KMS-11 (cell line): ENCODE results near the gene TSPAN5.
"Not testable (repeated sequence)": the region's sequence is repeated elsewhere in the genome, so short reads cannot be mapped to it uniquely, and the experiment has no call there.

ENCODE experiments used
- H2AFZ ChIP-seq: fragments of 200-600 bp; sonication (generic); 2 replicates; pipeline ENCODE4 v1.6.1; 2016; ENCODE audit warnings: antibody characterized with exemption, mixed run types, low read depth
- H3K27ac ChIP-seq: fragments of 200-600 bp; sonication (generic); 2 replicates; pipeline ENCODE4 v1.6.1; 2016; ENCODE audit warnings: mild to moderate bottlenecking, mixed run types
- H3K27me3 ChIP-seq: fragments of 200-600 bp; sonication (generic); 2 replicates; pipeline ENCODE4 v1.6.1; 2017; ENCODE audit warnings: mild to moderate bottlenecking, low read depth, mixed run types, moderate library complexity; ENCODE audit not compliant: insufficient read depth
- H3K36me3 ChIP-seq: fragments of 200-600 bp; sonication (generic); 2 replicates; pipeline ENCODE4 v1.6.1; 2017; ENCODE audit warnings: mild to moderate bottlenecking, mixed run types; ENCODE audit not compliant: insufficient read depth
- H3K4me1 ChIP-seq: fragments of 200-600 bp; sonication (generic); 2 replicates; pipeline ENCODE4 v1.6.1; 2016; ENCODE audit warnings: mild to moderate bottlenecking, low read depth, mixed run types; ENCODE audit not compliant: poor library complexity, severe bottlenecking
- H3K4me2 ChIP-seq: fragments of 200-600 bp; sonication (generic); 2 replicates; pipeline ENCODE4 v1.7.0; 2016; ENCODE audit warnings: mild to moderate bottlenecking, mixed run types
- H3K4me3 ChIP-seq: fragments of 200-600 bp; sonication (generic); IDR thresholded peaks from 2 replicates; pipeline ENCODE4 v1.6.1; 2017; ENCODE audit warnings: low read depth, low read length, mixed read lengths; ENCODE audit not compliant: insufficient read depth
- H3K79me2 ChIP-seq: fragments of 200-600 bp; sonication (generic); 2 replicates; pipeline ENCODE4 v1.6.1; 2016; ENCODE audit warnings: low read depth, mixed run types; ENCODE audit not compliant: insufficient read depth
- H3K9ac ChIP-seq: fragments of 200-600 bp; sonication (generic); 2 replicates; pipeline ENCODE4 v1.6.1; 2016; ENCODE audit warnings: mild to moderate bottlenecking, mixed run types
- H4K20me1 ChIP-seq: fragments of 200-600 bp; sonication (generic); 2 replicates; pipeline ENCODE4 v1.6.1; 2016; ENCODE audit warnings: mild to moderate bottlenecking, mixed run types; ENCODE audit not compliant: insufficient read depth
- CTCF ChIP-seq: fragments of 200-600 bp; sonication (generic); conservative IDR thresholded peaks from 2 replicates; pipeline ENCODE4 v1.6.1; 2017; ENCODE audit warnings: low read depth, mild to moderate bottlenecking, antibody characterized with exemption, low read length, moderate library complexity, mixed read lengths

TSPAN5 gene

GRCh38 chr4:98536631-98537030 lies 121.8 kb downstream of the TSPAN5 start:
- no peak overlapping the region for H2AFZ ChIP-seq
- H3K27ac ChIP-seq, result no peak overlapping the region
- H3K27me3 ChIP-seq, result no peaks in the 10 kb centered on the region
- H4K20me1 ChIP-seq, result no peaks in the 10 kb centered on the region
- H3K36me3 ChIP-seq, result no peaks in the 10 kb centered on the region
- no peak overlapping the region for H3K9ac ChIP-seq
- TF ChIP-seq CTCF, result no peak
- no peak overlapping the region for H3K4me3 ChIP-seq
- no peaks in the 10 kb centered on the region for H3K4me1 ChIP-seq
- no peak overlapping the region for H3K4me2 ChIP-seq
- H3K79me2 ChIP-seq, result no peaks in the 10 kb centered on the region

GRCh38 chr4:98534146-98534545 lies 124.3 kb downstream of the TSPAN5 start:
- not testable (repeated sequence) for H3K4me2 ChIP-seq, H3K79me2 ChIP-seq, H2AFZ ChIP-seq, H3K36me3 ChIP-seq, H3K4me1 ChIP-seq, H3K9ac ChIP-seq, H3K27me3 ChIP-seq, H4K20me1 ChIP-seq, H3K27ac ChIP-seq, H3K4me3 ChIP-seq

- no peaks in the 10 kb centered on the region for H4K20me1 ChIP-seq
These were observed 127.8 kb downstream of the TSPAN5 start for GRCh38 chr4:98530572-98530971.

GRCh38 chr4:98529970-98530569 lies 128.3 kb downstream of the TSPAN5 start:
- Histone ChIP-seq H3K4me2 (no peak overlapping the region), H3K9ac (no peak overlapping the region), H3K27me3 (no peaks in the 10 kb centered on the region), H3K79me2 (no peaks in the 10 kb centered on the region), H3K4me3 (no peak overlapping the region), H3K27ac (no peak overlapping the region), H4K20me1 (no peaks in the 10 kb centered on the region), H3K4me1 (no peaks in the 10 kb centered on the region), H2AFZ (no peak overlapping the region), H3K36me3 (no peaks in the 10 kb centered on the region)
- TF ChIP-seq CTCF, result no peak

More at GRCh38 chr4:98530572-98530971, 127.8 kb downstream of the TSPAN5 start:
- Histone ChIP-seq H3K27ac (no peak overlapping the region), H3K27me3 (no peaks in the 10 kb centered on the region), H3K79me2 (no peaks in the 10 kb centered on the region), H2AFZ (no peak overlapping the region), H3K4me3 (no peak overlapping the region), H3K36me3 (no peaks in the 10 kb centered on the region), H3K9ac (no peak overlapping the region), H3K4me2 (no peak overlapping the region), H3K4me1 (no peaks in the 10 kb centered on the region)
- no peak for TF ChIP-seq CTCF

- Histone ChIP-seq H3K27ac (no peak overlapping the region), H3K36me3 (no peaks in the 10 kb centered on the region), H3K4me1 (no peaks in the 10 kb centered on the region), H3K27me3 (no peaks in the 10 kb centered on the region), H2AFZ (no peak overlapping the region), H3K79me2 (no peaks in the 10 kb centered on the region), H3K4me2 (no peak overlapping the region), H3K9ac (no peak overlapping the region), H3K4me3 (no peak overlapping the region), H4K20me1 (no peaks in the 10 kb centered on the region)
- TF ChIP-seq CTCF, result no peak
These were observed 129.5 kb downstream of the TSPAN5 start for GRCh38 chr4:98528882-98529281.
